Prostate gland (tissue), 2 donors: ENCODE data around the gene PREPL.

Experiments used
- POLR2A ChIP-seq: fragments of 450-650 bp; IDR thresholded peaks from one replicate; pipeline ENCODE4 v1.6.1; 2016; ENCODE audit warnings: antibody characterized with exemption, mild to moderate bottlenecking
- POLR2AphosphoS5 ChIP-seq: sonication (generic); formaldehyde crosslinking; IDR thresholded peaks from one replicate; pipeline ENCODE4 v1.6.1; 2017; ENCODE audit warnings: antibody characterized with exemption
- TF ChIP-seq, protein P1 (sequence below), 4 experiments: fragments of 200-600 bp in 2 of 4; fragments of 450-650 bp in 2 of 4; sonication (generic) in 2 of 4; IDR thresholded peaks; 1 replicate in 3 of 4; 2 replicates in 1 of 4; pipeline ENCODE4 v1.5.1; 2016 to 2019; ENCODE audit warnings: antibody characterized with exemption in 4 of 4, mild to moderate bottlenecking in 2 of 4, moderate library complexity in 2 of 4

DNA sequence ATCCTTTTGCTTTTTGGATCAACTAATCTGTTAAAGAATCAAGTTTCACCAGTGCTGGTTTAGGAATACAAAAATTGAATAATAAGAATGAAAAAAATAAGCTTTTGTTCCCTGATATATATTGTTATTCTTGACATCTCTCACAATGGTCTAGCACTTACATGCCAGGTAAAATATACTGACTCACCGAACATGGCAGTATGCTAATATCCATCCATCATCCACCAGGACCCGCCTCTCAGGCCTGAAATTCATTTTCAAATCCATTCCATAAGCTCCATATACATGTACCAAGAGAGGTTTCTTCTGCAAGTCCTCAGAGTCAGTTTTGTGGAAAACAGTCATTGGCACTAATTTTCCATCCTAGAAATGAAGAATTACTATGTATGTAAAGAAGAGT lies 32.5 kb downstream of the PREPL start:
- TF ChIP-seq POLR2A (no peak), POLR2AphosphoS5 (no peak)
- TF ChIP-seq, protein P1, sequence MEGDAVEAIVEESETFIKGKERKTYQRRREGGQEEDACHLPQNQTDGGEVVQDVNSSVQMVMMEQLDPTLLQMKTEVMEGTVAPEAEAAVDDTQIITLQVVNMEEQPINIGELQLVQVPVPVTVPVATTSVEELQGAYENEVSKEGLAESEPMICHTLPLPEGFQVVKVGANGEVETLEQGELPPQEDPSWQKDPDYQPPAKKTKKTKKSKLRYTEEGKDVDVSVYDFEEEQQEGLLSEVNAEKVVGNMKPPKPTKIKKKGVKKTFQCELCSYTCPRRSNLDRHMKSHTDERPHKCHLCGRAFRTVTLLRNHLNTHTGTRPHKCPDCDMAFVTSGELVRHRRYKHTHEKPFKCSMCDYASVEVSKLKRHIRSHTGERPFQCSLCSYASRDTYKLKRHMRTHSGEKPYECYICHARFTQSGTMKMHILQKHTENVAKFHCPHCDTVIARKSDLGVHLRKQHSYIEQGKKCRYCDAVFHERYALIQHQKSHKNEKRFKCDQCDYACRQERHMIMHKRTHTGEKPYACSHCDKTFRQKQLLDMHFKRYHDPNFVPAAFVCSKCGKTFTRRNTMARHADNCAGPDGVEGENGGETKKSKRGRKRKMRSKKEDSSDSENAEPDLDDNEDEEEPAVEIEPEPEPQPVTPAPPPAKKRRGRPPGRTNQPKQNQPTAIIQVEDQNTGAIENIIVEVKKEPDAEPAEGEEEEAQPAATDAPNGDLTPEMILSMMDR (IDR thresholded peaks at IDR 0.05), result no peak
